ENCODE results near the gene CWH43. TPM values are rescaled to one million over a fixed set of nuclear protein-coding genes. Genes with fewer than 3 reads are reported as not detected.
"Not testable (repeated sequence)": the region's sequence is repeated elsewhere in the genome, so short reads cannot be mapped to it uniquely, and the experiment has no call there.

The CWH43 gene
- not detected in 2 replicates for total RNA-seq (2014; rRNA removed; shearing (Covaris generic); ENCODE audit: low replicate concordance)

DNA sequence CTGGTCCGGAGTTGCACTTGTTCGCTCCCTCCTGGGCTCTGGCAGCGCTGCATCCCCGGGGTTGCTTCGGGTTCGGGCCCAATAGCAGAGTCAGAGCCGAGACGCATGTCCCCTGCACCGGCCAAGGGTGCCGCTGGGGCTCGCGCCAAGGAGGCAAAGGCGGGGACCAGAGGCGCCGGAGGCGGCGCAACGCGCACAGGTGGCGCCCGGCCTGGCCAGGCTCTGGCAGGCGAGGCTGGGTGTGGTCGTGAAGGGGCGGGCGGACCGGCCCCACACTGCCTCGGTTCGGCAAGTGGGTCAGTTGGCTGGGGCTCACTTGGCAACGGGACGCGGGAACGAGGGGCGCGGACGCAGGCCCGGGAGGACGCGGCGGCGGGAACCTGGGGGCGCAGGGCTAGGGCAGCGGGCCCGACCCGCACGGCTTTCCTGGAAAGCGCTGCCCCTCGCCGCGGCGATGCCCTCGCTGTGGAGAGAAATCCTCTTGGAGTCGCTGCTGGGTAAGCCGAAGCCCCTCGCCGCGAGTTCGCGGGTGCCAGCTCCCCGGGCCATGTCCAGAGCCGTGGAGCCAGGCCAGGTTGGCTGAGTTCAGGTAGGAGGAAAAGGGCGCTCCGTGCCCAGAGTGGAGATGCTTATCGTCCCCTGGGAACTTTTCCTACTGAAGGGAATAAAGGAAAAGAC, at the start of gene CWH43:
TSS of gene CWH43 (plus strand) at position 300 of the 678 bp plus-strand sequence. CDS start at position 455, 155 bp downstream.
- Histone ChIP-seq H3K36me3 (no peaks in the 10 kb centered on the region), H3K27me3 (no peaks in the 10 kb centered on the region), H3K4me3 (no peak within 1 kb of the TSS), H3K9me3 (no peaks in the 10 kb centered on the region)
- DNase-seq = no peak

DNA sequence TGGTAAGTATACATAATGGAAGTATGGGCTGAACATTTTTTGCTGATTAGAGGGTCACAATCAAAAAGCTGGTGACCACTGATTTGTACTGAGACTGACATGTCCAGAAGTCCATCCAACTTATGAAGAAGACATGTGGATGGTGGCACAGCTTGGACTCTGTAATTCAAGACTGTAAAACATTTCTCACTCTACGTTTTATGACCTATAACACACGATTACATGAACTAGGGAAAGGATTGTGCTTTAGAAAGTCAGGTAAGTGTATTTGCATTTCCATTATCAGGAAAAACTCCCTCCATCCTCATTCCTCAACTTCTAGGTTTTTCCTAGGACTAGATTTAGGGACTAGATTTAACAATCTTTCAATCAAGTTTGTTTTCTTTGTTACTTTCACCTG, 49.0 kb upstream of the CWH43 start:
- Histone ChIP-seq H3K36me3 (no peaks in the 10 kb centered on the region), H3K27me3 (no peaks in the 10 kb centered on the region), H3K9me3 (no peaks in the 10 kb centered on the region), H3K4me3 (no peak overlapping the region)
- no peak for DNase-seq

DNA sequence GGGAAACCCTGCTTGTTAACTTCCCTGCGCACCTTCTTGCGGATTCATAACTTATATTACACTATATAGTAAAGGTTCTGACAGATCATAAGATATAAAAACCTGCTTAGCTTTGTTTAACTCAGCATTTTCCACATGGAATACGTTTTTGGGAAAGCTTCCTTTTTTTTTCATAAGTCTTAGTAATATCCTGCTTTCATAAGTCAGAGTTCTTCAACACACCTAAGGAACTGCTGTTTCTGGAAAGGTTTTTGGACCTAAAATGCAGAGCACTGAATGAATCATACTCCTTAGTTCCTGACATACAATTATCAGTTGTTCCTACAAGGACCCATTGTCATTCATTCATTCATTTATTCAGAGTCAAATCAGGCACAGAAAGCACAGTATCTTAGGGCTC, 47.2 kb upstream of the CWH43 start:
- no peak for DNase-seq
- Histone ChIP-seq H3K4me3 (no peak overlapping the region), H3K9me3 (no peaks in the 10 kb centered on the region), H3K36me3 (no peaks in the 10 kb centered on the region), H3K27me3 (no peaks in the 10 kb centered on the region)

DNA sequence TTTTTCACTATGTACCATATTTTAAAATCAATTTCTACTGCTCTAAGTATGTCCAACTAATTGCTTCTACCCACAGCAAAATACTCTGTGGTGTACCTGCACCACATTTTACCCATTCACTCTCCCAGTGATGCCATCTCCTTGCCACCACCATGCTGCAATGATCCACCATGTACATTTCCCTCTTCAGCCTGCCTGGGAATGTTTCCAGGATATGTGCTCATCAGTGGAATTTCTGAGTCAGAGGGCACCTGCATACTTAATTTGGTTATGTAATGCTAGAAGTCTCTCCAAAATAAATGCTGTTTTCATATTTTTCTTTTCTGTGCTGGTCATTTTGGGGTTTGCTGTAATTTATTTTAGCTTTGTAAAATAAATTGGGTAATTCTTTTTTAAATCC, 46.3 kb upstream of the CWH43 start:
- DNase-seq = peak; percentile 71
- no peaks in the 10 kb centered on the region for H3K9me3 ChIP-seq
- no peaks in the 10 kb centered on the region for H3K27me3 ChIP-seq
- no peaks in the 10 kb centered on the region for H3K36me3 ChIP-seq
- no peak overlapping the region for H3K4me3 ChIP-seq

DNA sequence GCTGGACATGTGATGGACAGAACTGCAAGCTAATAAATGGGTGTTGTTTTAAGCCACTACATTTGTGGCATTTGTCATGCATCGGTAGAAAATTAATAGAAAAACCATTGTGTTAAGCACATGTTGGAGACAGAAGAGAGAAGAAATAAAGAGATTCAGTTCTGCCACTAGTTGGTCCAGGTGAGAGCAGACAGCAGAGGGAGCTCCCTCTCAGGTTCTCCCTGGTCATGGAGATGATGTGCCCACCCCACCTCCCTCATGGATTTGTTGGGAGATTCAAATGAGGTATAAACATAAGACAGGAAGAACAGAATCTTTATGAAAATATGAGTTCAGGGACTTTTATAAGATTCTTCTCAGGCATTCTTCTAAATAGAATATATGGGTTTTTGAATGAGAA, 42.7 kb upstream of the CWH43 start:
- H3K9me3 ChIP-seq = no peaks in the 10 kb centered on the region
- H3K4me3 ChIP-seq = no peak overlapping the region
- no peaks in the 10 kb centered on the region for H3K27me3 ChIP-seq
- no peak for DNase-seq
- H3K36me3 ChIP-seq = no peaks in the 10 kb centered on the region

DNA sequence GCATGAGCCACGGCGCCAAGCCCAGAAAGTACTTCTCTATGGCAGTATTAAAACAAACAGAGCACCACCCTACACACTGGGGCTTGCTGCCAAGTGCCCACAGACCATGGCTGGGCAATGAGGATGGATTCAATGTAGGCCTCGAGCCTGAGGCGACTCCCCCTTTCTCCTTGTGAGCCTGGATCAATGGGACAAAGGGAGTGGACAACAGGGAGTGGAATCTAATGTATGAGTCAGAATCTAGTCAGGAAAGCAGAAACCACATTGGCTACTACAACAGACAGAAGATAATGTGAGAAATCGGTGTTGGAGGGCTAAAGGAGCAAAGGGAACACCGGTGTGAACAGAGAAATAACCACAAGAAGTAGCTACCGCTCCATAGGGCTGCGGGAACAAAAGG, 41.8 kb upstream of the CWH43 start:
- Histone ChIP-seq H3K4me3 (no peak overlapping the region), H3K27me3 (no peaks in the 10 kb centered on the region), H3K9me3 (no peaks in the 10 kb centered on the region), H3K36me3 (no peaks in the 10 kb centered on the region)
- peak; percentile 78 for DNase-seq

DNA sequence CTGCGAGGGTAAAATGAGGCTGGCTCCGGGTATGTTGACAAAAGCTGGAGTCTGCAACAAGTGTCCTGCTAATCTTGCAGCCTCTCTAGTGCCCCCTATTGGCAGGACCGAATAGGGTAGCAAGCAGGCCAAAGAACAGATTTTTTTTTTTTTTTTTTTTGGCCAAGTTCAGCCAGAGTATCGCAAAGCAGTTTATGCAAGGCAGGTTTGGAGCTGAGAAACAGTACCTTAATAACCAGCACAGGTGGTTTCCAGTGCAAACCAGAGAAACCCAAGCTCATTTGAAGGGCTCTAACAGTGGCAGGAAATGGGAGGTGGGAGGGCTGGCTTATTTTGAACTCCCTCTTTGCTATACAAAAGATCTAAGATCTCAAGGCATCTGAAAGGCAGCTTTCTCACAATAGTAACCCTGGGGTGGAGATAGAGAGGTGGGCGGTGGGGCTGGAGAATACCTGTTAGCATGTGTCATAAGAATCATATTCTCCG, 41.3 kb upstream of the CWH43 start:
- no peak for DNase-seq
- H3K9me3 ChIP-seq = no peaks in the 10 kb centered on the region
- no peaks in the 10 kb centered on the region for H3K27me3 ChIP-seq
- no peak overlapping the region for H3K4me3 ChIP-seq
- H3K36me3 ChIP-seq = no peaks in the 10 kb centered on the region; the same call in 1 of the 2 replicates

DNA sequence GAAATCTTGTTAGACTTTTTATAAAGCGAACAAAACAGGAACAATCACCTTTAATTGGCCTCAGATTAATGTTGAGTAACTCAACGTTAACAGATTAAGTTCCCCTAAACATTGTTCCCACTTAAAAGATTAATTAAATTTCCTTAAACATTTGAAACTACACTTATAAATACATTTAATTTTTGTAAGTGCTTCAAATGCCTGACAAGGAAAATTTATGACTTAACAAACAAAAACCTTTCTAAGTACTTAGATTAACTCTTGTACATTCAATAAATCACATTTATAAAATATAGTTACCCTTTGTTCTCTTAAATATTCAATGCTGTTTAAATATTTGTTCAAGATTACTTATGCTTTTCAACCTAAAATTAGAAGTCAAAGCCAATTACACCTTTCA, 40.1 kb upstream of the CWH43 start:
- Histone ChIP-seq H3K9me3 (no peaks in the 10 kb centered on the region), H3K27me3 (no peaks in the 10 kb centered on the region), H3K36me3 (no peaks in the 10 kb centered on the region; the same call in 1 of the 2 replicates), H3K4me3 (no peak overlapping the region)
- no peak for DNase-seq

DNA sequence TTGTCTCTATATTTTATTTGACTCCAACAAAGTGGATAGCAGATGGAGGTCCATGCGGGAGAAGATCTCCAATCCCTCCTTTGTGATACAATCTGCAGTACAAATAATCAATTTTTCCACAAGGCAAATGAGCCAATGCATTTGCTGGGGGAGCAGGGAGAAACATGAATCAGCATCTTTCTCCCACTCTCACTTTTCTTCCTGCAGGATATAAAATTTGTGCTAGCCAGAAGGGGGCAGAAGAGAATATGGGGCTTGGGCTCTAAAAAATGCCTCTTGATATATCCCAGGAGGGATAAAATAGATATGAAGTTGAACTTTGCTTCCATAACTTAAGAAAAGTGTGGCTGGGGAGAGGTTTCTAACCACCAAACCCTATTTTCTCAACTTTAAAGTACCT, 38.3 kb upstream of the CWH43 start:
- no peak for DNase-seq
- Histone ChIP-seq H3K9me3 (no peaks in the 10 kb centered on the region), H3K36me3 (no peaks in the 10 kb centered on the region; the same call in 1 of the 2 replicates), H3K4me3 (no peak overlapping the region), H3K27me3 (no peaks in the 10 kb centered on the region)

DNA sequence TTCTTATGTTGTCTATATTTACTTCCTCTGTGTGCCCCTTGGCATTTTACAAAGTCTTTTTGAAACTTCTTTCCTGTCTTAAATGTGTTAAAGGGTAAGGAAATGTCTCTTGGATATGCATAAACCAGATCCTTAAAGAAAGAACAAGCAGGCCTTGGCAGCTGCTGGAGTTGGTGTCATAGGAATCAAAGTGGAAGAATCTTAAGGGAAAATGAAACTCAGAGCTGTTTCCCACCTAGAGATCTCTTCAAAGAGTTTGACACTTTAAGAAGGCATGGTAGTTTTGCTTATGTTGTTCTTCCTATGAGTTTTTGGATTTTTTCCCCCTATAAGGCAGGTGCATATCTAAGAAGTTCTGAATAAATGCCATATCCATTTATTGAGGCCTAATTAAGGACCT, 37.0 kb upstream of the CWH43 start:
- DNase-seq = no peak
- Histone ChIP-seq H3K36me3 (no peaks in the 10 kb centered on the region; the same call in 1 of the 2 replicates), H3K9me3 (no peaks in the 10 kb centered on the region), H3K4me3 (no peak overlapping the region), H3K27me3 (no peaks in the 10 kb centered on the region)

DNA sequence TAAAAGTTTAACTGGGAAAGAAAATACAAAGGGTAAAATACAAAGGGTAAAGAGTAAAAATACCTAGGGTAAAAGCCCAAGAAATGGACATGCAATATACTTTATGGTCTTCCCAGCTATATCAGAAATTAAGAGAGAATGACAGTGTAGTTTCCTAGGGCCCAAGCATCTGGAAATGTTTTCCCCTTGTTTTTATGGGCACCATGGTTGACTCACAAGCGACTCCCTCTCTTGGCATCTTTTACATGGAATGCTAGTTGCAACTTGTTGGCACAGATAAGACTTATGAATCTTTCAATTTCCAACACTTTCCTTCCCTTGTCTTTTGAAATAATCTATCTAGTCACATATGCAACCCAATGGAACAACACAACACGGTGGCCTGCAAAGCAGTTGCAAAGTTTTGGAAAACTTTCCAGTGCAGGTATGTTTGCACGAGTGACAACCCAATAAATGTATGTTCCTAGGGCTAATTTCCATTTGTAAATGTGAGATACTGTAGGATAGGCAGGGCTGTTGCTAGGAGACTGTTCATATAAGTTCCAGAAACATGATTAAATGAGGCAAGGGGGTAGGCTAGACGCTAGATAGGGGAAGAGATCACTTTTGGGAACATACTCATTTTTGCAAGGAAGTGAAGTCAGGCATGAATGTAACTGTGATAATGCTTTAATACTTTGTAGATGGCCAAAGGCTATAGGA, 36.4 kb upstream of the CWH43 start:
- H3K9me3 ChIP-seq = no peaks in the 10 kb centered on the region
- DNase-seq = peak; percentile 50
- no peak overlapping the region for H3K4me3 ChIP-seq
- H3K27me3 ChIP-seq = no peaks in the 10 kb centered on the region
- H3K36me3 ChIP-seq = no peaks in the 10 kb centered on the region; the same call in 1 of the 2 replicates

DNA sequence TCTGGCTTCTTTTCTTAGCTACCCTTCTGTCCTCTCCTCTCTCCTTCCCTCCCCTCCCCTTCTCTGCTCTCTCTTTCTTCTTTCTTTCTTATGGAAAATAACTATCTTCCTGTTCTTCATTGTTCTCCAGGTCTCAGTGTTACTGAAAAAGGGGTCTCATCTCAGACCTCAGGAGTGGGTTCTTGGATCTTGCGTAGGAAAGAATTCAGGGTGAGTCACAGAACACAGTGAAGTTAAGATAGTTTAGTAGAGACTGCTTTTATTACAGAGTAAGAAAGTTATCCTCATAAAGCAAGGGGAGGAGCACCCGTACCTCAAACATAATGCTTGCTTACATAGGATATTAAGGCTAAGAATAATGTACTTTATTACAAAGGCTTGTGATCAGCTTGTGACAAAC, 31.8 kb upstream of the CWH43 start:
- H3K4me3 ChIP-seq = no peak overlapping the region
- H3K36me3 ChIP-seq = no peaks in the 10 kb centered on the region; the same call in 1 of the 2 replicates
- H3K9me3 ChIP-seq = no peaks in the 10 kb centered on the region
- H3K27me3 ChIP-seq = no peaks in the 10 kb centered on the region
- DNase-seq = no peak

DNA sequence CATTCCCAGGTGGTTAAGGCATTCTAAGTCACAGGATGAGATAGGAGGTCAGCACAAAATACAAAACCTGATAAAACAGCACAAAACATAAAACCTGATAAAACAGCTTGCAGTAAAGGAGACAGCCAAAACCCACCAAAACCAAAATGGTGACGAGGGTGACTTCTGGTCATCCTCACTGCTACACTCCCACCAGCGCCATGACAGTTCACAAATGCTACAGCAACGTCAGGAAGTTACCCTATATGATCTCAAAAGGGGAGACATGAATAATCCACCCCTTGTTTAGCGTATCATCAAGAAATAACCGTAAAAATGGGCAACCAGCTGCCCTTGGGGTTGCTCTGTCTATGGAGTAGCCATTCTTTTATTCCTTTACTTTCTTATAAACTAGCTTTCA, 28.7 kb upstream of the CWH43 start:
- H3K27me3 ChIP-seq, H3K9me3 ChIP-seq, H3K36me3 ChIP-seq, H3K4me3 ChIP-seq, DNase-seq: not testable (repeated sequence)

DNA sequence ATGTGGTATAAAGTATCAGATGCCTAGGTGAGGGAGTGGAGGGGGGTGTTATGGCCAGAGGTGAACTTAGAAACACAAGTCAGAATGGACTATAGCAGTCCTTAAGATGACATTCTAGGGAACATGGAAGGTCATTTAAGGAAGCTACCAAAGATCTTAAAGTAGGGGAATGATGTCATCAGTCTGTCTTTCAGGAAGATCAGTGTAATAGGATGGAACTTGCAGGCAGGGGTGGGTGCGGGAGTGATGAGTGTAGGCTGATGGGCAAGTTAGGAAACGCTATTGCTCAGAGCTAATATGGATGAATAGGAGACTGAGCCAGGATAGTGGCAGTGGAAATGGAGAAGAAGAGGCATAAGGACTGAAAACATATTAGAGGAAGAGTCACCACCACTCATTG, 27.5 kb upstream of the CWH43 start:
- Histone ChIP-seq H3K27me3 (no peaks in the 10 kb centered on the region), H3K9me3 (no peaks in the 10 kb centered on the region), H3K36me3 (no peaks in the 10 kb centered on the region), H3K4me3 (no peak overlapping the region)
- no peak for DNase-seq

DNA sequence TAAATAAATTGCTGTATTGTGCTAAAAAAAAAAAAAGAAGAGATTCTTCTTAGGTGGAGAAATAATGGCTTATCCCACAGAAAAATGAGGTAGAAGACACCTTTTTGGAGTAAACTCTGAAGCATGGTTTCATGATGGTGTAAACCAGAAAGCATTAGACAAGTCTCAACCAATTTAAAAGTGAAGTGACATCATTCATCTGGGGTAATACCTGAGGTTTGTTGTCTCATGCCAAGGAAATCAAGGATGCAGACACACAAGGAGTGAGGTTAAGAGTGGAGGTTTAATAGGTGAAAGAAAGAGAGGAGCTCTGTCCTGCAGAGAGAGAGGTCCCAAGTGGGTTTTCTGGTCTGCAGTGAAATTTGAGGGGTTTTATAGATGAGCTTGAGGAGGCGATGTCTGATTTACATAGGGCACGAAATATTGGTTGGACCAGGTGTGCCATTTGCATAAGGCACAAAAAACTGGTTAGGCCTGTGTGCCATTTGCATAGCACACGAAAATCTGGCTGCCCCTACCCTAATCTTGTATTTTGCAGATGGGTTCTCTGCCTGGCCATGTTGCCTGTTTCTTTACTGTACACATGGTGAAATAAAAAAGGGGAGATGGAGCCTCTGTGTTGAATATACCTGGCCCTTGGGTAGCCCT, 25.0 kb upstream of the CWH43 start:
- Histone ChIP-seq H3K27me3 (no peaks in the 10 kb centered on the region), H3K4me3 (no peak overlapping the region), H3K9me3 (no peaks in the 10 kb centered on the region), H3K36me3 (no peaks in the 10 kb centered on the region)
- no peak for DNase-seq

DNA sequence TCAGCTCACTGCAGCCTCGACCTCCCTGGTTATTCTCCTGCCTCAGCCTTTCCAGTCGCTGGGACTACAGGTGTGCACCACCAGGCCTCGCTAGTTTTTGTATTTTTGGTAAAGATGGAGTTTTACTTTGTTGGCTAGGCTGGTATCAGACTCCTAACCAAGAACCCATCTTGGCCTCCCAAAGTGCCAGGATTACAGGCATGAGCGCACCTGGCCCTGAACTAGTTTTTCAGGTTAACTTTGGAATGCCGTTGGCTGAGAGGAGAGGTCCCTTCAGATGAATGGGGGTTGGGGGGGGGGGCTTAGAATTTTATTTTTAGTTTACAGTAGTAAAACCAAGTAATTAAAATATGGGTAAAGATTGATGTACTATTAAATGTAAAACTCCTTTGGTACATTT, 23.4 kb upstream of the CWH43 start:
- Histone ChIP-seq H3K36me3 (no peaks in the 10 kb centered on the region), H3K4me3 (no peak overlapping the region), H3K27me3 (no peaks in the 10 kb centered on the region), H3K9me3 (no peaks in the 10 kb centered on the region)
- no peak for DNase-seq

DNA sequence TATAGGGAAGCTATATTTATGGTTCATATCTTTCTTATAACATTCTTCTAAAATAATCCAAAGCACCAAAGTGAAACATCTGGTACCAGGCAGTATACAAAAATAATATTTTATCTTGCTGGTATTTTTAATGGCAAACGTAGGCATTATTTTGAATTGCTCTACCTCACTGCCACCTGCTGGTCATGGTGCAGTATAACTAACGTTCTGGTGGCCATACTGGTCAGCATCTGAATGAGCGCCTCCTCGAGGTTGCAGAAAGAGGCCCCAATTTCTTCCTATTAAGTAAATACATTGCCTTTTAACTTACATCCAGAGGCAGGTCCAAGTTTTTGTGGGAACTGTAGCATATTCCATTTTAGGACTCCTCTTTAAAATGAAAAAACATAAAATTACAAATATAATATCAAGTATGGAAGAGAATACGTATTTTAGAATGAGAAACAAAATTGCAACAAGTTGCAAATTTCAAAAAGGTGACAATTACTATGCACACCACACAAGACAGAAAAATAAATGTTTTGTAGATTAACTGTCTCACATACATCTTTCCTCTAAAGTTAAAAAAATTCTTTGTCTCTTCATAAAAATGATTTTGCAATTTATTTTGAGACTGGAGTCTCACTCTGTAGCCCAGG, 22.9 kb upstream of the CWH43 start:
- DNase-seq = peak; percentile 55
- no peaks in the 10 kb centered on the region for H3K36me3 ChIP-seq

More for the DNA sequence above, 22.9 kb upstream of the CWH43 start:
- no peaks in the 10 kb centered on the region for H3K9me3 ChIP-seq
- H3K27me3 ChIP-seq = no peaks in the 10 kb centered on the region
- H3K4me3 ChIP-seq = no peak overlapping the region
